Umbilical cord (tissue), 2 donors: ENCODE measurements around the gene LCOR. TPM values are rescaled to one million over a fixed set of nuclear protein-coding genes. Genes with fewer than 3 reads are reported as not detected.
"Not testable (repeated sequence)": the region's sequence is repeated elsewhere in the genome, so short reads cannot be mapped to it uniquely, and the experiment has no call there.

Experiments used
- DNase-seq: peaks from one replicate; pipeline ENCODE4 v3.0.0-alpha.2; 2015; ENCODE audit warnings: low spot score
- total RNA-seq: library from RNA; depleted of rRNA; stranded (reverse); fragments of >200 nt; gene quantifications from one replicate; pipeline ENCODE4 v1.2.3, GENCODE V29; 2014; ENCODE audit warnings: low replicate concordance; ENCODE audit not compliant: insufficient read depth

Gene LCOR
- total RNA-seq, 1 donor from 2014 or later = 124 TPM

- DNase-seq = no peak
Measured at GRCh38 chr10:97030894-97031293, 198.8 kb downstream of the LCOR start.

GRCh38 chr10:97031459-97031858 is 199.4 kb downstream of the LCOR start:
- no peak for DNase-seq

DNA sequence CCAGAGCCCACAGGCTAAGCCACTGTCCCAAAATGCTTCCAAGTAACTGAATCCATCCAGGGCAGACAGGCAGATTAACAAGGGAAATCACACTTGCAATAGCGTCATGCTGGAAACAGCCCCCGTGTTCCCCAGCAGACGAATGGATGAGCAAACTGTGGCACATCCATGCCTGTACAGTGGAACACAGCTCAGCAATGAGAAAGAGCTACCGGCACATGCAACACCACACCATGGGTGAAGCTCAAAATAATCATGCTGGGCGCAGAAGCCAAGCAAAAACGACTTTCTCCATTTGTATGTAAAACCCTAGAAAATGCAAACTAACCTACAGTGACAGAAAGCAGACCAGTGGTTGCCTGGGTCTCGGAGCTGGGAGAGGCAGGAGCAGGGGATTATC is 200.5 kb downstream of the LCOR start:
- no peak for DNase-seq

DNA sequence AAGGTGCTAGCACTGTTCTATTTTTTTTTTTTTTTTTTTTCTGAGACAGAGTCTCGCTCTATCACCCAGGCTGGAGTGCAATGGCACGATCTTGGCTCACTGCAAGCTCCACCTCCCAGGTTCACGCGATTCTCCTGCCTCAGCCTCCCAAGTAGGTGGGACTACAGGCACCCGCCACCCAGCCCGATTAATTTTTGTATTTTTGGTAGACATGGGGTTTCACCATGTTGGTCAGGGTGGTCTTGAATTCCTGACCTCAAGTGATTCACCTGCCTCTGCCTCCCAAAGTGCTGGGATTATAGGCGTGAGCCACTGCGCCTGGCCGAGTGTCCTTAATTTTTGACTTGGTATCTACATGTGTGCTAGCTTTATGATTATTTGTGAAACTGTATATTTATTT is 201.7 kb downstream of the LCOR start:
- DNase-seq = not testable (repeated sequence)

- no peak for DNase-seq
Measured at GRCh38 chr10:97034301-97034700, 202.2 kb downstream of the LCOR start.

- no peak for DNase-seq
Measured at GRCh38 chr10:97034958-97035769, 203.1 kb downstream of the LCOR start.

GRCh38 chr10:97037365-97038361 is 205.6 kb downstream of the LCOR start:
- DNase-seq = peak; percentile 84

- DNase-seq = no peak
Measured at GRCh38 chr10:97038688-97039087, 206.6 kb downstream of the LCOR start.

DNA sequence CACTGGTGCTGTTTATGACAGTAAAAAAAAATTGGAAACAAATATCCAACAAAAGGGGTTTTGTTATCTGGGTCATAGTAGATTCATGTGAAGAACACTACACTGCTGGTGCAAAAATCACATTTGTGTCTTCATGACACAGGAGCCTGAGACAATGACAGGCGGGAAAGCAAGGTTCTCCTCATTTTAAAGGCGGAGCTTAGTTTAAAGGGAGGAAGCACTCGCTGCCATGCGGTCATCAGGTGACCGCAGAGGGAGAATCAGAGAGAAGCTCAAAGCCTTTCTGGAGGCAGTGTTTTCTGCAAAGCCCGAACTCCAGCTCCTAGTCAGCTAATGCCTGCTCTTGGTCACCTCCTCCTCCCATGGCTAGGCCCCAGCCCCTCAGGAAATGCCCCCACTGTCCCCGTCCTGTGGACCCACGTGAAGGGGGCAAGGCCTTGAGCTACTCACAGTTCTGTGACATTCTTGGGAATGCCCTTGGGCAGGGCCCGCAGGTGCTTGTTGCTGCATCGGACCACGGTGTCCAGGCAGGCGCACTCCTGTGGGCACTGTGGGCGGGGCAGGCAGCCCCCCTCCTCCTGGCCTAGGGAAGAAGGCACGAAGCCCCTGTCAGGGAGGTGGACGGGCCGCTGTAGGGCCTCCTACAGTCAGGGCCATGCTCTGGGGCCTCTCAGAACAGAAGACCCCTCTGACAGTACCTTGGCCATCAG is 207.6 kb downstream of the LCOR start:
- DNase-seq = no peak

- no peak for DNase-seq
Measured at GRCh38 chr10:97040248-97040584, 208.1 kb downstream of the LCOR start.

DNA sequence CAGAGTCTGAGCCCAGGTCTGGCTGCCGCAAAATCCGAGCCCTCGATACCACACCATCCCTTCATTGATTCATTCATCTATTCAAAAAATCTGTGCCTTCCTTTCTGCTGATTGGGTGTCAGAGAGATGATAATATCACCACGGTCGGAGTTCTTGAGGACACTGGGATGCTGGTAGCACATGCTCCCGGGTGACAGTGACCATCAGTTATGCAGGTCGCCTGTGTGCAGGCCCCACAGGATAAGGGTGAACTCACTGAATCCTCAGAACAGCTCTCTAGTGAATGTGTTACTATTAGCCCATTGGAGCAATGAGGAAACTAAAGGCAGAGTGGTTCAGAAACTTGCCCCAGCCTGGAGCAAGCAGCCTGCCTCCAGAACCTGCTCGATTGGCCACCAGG is 208.6 kb downstream of the LCOR start:
- DNase-seq = no peak

GRCh38 chr10:97042081-97042480 is 210.0 kb downstream of the LCOR start:
- no peak for DNase-seq

DNA sequence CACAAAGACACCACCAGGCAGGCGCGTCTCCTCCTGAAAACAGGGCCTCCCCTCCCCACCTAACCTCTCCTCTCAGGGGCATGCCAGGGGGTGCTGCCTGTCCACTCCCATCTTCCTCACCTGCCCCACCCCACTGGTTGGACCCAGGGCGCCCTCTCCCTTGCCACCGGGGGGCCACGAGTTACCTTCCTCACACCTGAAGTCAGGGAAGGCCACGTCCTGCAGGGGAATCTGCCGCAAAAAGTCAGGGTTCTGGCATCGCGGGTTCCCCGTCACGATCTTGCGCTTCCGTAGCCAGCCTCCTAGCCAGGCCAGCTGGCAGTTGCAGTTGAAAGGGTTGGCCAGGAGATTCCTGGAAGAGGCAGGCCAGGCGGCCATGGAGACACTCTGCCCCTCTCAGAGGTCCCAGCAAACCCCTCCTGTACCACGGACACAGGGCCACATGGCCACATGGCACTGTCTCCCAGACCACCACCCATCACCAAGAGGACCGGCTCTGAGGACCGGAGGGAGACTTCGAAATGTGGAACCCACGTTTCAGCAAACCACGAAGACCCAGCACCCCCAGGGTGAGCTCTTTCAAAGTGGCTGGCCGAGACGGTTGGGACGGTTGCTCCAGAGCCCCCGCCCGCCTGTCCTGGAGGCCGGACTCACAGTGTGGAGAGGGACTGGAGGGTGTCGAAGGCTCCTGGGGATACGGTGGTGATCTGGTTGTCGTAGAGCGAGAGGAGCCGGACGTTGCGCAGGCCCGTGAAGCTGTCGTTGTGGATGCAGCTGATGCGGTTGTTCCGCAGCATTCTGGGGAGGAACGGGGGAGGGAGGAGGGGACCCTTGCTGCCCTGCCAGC is 210.8 kb downstream of the LCOR start:
- no peak for DNase-seq

- DNase-seq = no peak
Measured at GRCh38 chr10:97043563-97043855, 211.4 kb downstream of the LCOR start.

Other genes with a start within 250 kb of the LCOR start
- 159 TPM for gene TM9SF3, start 245.3 kb upstream of the LCOR start, total RNA-seq
- 18.3 TPM for gene PIK3AP1, start 111.8 kb upstream of the LCOR start, total RNA-seq